GM19035 (cell line): ENCODE data around the gene RAB3IL1.
"Not testable (repeated sequence)": the region's sequence is repeated elsewhere in the genome, so short reads cannot be mapped to it uniquely, and the experiment has no call there.

Experiments used
- ATAC-seq: cut with Tn5 transposase; IDR thresholded peaks from one replicate; pipeline ENCODE4 v1.9.1; 2021; ENCODE audit not compliant: unreplicated experiment

The RAB3IL1 gene

DNA sequence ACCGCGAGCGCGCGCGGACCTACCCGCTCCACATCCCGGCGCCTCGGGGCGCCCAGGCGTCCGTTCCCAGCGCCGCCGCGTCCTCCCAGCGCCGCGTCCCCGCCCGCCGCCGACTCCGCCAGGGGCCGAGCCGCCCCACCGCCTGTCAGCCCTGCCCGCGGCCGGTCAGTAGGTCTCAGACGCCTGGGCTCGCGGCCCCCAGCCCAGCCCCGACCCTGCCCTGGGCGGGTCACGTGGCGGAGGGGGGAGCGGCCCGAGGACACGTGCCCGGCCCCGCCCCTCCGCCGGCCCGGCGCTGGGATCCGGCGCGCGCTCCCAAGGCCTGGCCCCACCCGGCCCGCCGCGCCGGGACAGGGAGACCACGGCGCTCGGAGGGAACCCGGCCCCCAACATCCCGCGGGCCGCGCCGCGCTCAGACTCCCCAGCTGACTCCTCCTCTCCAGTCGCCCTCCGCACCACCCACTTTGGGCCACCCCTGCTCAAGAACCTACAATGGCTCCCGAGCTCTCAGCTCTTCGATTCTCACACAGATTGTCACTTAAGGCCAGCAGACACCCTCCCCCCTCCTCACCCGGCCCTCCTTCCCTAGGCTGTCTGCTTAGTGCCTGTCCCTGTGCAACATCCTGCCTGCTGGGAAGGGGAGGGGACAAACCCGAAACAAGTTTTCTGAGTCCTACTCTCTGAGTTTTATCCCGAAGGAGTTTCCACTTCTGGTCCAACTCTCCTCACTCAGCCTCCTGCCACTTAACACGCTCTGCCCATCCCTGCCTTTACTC lies at the start of gene RAB3IL1:
Gene RAB3IL1 (minus strand): TSS at position 233 of the 776 bp plus-strand sequence. CDS start 199 bp downstream, at position 34.
- no peak for ATAC-seq

GRCh38 chr11:61966734-61967115 lies 49.4 kb upstream of the RAB3IL1 start:
- peak; percentile 5 for ATAC-seq

GRCh38 chr11:61964666-61965271 lies 47.4 kb upstream of the RAB3IL1 start:
- ATAC-seq = not testable (repeated sequence)

DNA sequence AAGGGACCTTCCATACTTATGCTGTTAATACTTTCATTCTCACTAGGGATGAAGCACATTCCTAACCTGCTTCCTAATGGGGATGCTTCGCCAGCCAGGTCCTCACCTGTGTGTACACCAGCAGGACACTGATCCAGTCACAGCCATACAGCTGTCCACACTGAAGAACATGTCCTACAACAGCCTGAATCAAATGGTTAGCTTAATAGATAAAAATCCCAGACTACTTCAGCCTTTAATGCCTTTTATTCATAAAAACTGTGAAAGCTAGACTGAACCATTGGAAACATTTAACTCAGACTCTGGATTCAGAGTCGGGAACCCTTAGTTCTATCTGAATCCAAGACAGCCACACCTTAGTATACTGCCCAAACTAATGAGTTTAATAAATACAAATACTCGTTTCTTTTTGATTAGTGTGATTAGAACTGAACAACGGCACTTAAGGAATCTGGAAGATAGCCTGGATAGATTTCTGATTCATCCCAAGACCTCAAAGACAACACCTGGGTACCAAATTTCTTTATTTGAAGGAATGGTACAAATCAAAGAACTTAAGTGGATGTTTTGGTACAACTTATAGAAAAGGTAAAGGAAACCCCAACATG lies 46.8 kb upstream of the RAB3IL1 start:
- ATAC-seq = no peak

GRCh38 chr11:61963282-61964057 lies 46.1 kb upstream of the RAB3IL1 start:
- ATAC-seq = no peak

GRCh38 chr11:61963016-61963281 lies 45.6 kb upstream of the RAB3IL1 start:
- no peak for ATAC-seq

- no peak for ATAC-seq
Observed at GRCh38 chr11:61962213-61963015, 45.0 kb upstream of the RAB3IL1 start.

GRCh38 chr11:61961570-61962212 lies 44.3 kb upstream of the RAB3IL1 start:
- ATAC-seq = no peak

GRCh38 chr11:61960532-61960931 lies 43.2 kb upstream of the RAB3IL1 start:
- no peak for ATAC-seq

- ATAC-seq = no peak
Observed at GRCh38 chr11:61959678-61960077, 42.3 kb upstream of the RAB3IL1 start.

DNA sequence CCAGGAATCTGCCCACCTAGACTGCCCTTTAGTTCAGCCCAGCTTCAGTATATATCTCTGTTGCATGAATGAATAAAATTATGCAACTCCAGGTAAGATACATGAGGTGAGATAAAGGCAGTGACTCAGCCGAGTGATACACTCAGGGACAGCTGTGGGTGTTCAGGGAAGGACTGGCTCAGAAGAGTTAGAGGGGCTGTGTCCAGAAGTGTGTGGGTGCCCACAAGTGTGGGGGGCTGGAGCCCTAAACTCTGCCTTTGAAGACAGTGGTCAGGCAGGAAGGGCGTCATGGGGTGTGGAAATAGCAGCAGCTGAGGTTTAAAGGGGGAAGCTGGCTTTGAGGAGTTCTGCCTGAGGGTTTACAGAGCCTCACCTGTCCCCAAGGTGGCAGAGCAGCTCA lies 41.7 kb upstream of the RAB3IL1 start:
- ATAC-seq = no peak

- no peak for ATAC-seq
Observed at GRCh38 chr11:61958590-61958989, 41.2 kb upstream of the RAB3IL1 start.

- no peak for ATAC-seq
Observed at GRCh38 chr11:61957021-61957770, 39.8 kb upstream of the RAB3IL1 start.

DNA sequence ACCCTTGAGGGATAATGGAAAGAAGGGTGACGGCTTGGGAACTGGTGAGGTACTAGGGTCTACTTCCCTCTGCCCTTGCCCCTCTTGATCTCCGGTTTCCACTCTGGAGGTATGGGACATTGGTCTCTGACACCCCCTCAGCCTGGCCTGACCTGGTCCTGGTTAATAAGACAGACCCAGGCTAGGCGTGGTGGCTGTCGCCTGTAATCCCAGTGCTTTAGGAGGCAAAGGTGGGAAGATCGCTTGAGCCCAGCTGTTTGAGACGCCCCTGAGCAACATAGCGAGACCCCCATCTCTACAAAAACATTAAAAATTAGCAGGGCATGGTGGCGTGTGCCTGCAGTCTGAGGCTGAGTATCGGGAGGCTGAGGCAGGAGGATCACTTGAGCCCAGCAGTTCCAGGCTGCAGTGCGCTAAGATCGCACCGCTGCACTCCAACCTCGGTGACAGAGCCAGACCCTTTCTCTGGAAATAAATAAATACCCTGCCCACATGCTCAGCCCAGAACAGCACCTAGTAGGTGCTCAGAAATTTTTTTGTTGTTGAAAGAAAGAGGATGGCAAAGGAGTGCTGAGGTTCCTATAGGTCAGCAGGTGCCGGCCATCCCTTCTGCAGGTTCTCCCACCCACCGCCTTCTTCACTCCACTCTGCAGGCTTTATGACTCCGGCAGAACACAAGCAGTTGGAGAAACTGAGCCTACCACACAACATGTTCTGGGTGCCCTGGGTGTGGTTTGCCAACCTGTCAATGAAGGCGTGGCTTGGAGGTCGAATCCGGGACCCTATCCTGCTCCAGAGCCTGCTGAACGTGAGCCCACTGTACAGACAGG lies 39.0 kb upstream of the RAB3IL1 start:
- no peak for ATAC-seq

DNA sequence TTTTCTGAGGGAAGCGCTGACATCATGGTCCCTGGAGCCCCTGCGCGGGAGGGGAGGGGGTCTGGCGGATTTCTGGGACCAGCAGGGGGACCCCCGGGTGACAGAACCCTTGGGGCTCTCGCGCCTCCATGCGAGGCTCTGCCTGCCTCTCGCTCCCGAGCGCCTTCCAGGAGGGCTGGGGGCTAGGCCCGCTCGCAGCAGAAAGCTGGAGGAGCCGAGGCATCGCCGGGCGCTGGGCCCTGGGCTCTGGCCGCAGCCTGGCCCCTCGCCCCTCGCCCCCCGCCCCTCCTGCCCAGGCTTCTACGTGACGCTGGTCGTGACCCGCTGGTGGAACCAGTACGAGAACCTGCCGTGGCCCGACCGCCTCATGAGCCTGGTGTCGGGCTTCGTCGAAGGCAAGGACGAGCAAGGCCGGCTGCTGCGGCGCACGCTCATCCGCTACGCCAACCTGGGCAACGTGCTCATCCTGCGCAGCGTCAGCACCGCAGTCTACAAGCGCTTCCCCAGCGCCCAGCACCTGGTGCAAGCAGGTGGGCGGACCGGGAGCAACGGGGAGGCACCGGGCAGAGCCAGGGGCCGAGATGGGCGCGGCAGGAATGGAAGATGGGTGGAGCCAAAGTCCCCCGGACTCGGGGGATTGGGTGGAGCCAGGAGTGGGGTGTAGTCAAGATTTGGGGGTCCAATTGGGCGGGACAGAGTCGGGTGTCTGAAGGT lies 38.2 kb upstream of the RAB3IL1 start:
- no peak for ATAC-seq

GRCh38 chr11:61954851-61955421 lies 37.6 kb upstream of the RAB3IL1 start:
- no peak for ATAC-seq

DNA sequence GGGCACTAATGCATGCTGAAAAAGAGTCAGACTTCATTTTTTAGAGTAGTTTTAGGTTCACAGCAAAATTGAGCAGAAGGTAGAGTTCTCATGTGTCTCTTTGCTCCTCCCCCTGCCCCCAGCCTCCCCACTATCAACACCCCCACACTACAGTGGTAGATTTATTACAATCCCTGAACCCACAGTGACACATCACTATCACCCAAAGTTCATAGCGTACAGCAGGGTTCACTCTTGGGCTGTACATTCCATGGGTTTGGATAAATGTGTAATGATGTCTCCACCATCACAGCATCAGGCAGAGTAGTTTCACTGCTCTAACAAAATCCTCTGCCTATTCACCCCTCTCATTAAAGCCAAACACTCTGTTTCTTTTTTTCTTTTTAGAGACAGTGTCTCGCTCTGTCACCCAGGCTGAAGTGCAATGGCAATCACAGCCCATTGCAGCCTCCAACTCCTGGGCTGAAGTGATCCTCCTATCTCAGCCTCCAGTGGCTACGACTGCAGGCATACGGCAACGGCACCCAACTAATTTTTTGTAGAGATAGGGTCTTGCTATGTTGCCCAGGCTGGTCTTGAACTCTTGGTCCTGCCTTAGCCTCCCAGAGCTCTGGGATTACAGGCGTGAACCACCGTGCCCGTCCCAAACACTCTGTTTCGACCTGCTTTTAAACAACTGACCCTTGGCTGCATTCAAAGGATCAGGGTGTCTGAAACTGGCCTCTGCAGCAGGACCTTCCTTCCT lies 36.9 kb upstream of the RAB3IL1 start:
- ATAC-seq = no peak
